Left lobe of liver (tissue), 2 donors: ENCODE data around the gene SEPSECS. TPM values are rescaled to one million over a fixed set of nuclear protein-coding genes. Genes with fewer than 3 reads are reported as not detected.

ENCODE experiments used
- ATAC-seq: fragments of 200-7000 bp; cut with Tn5 transposase; one replicate; pipeline ENCODE4 v1.9.1; 2020; ENCODE audit warnings: mild to moderate bottlenecking, moderate library complexity
- DNase-seq: peaks from one replicate; pipeline ENCODE4 v3.0.0-alpha.2; 2020; ENCODE audit warnings: low spot score
- total RNA-seq: library from RNA; stranded (reverse); gene quantifications from one replicate; pipeline ENCODE4 v1.2.1, GENCODE V29; 2021
- donor health status: DM: no; HTN: no; CAD: no; lungs with moderate emphysema.
- donor health status: DM: no; HTN: yes; CAD: no.

SEPSECS gene
- total RNA-seq: 24.9 TPM

GRCh38 chr4:25159837-25160713 is at the start of gene SEPSECS:
Gene SEPSECS (minus strand): TSS chr4:25160449. CDS start chr4:25160369, 80 bp downstream.
- peak; percentile 99 for DNase-seq
- peak; percentile 86 for ATAC-seq

GRCh38 chr4:25209702-25210101 is 49.5 kb upstream of the SEPSECS start:
- ATAC-seq (no peak), DNase-seq (no peak)

- ATAC-seq: peak; percentile 57
- no peak for DNase-seq
These were observed 47.7 kb upstream of the SEPSECS start for GRCh38 chr4:25207997-25208396.

- DNase-seq: no peak
- no peak for ATAC-seq
These were observed 38.5 kb upstream of the SEPSECS start for GRCh38 chr4:25198713-25199112.

- DNase-seq (no peak), ATAC-seq (peak; percentile 49)
These were observed 30.2 kb upstream of the SEPSECS start for GRCh38 chr4:25190407-25190806.

DNA sequence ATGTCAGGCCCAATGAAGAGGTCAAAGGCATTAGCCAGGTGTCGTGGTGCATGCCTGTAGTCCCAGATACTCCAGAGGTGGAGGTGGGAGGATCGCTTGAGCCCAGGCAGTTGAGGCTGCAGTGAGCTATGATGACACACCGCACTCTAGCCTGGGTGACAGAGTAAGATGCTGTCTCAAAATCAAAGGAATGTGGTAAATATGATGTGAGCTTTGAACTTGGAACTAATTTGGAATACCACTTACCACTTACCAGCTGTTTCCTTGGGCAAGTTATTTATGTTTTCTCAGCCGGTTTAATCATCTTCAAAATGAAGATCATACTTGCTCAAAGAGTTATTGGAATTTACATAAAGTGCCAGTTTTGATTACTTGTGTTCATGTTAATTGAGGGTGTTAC is 23.8 kb upstream of the SEPSECS start:
- ATAC-seq (no peak), DNase-seq (no peak)

DNA sequence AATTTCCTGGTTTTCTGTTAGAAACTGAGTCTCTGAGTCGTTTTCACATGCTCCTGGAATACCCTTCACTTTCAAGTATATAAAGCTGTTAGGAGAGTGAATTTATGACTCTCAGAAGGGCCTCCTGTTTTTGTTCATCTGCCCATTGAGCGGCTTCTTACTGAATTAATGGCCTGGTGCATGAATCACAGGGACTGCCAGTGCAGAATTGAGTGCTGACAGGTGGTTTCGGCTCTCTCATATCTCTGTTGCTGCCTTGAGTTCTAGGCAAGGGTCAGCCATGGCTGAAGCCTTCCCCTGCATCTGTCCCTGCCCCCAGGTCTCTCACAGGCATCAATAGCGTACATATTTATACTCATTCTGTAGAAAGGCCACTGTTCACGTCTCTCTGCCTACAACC is 22.7 kb upstream of the SEPSECS start:
- DNase-seq (no peak), ATAC-seq (no peak)

DNA sequence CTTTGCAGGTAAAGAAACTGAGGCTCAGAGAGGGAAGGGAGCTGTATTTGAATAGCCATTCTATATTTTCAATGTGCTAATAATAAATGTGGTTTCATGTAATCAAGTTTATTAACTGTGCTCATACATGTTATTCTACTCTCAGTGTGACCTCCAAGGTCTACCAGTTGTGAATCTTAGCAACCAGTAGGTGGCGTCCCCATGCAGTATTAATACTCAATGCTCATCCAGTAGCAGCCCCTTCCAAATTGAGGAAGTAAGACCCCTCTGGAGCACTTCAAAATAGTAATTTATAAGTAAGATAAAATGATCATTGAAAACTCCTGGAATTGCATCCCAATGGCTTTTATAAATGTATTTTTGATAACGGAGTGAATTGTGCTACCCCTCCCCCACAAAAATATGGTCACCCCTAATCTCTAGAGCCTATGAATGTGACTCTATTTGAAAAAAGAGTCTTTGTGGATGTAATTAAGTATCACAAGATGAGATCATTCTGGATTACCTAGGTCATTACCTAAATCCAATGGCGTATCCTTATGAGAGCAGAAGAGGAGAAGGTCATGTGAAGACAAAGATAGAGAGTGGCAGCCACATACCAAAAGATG is 20.4 kb upstream of the SEPSECS start:
- ATAC-seq (peak; percentile 82), DNase-seq (no peak)

- ATAC-seq (peak; percentile 95), DNase-seq (peak; percentile 72)
These were observed 18.6 kb upstream of the SEPSECS start for GRCh38 chr4:25178838-25179261.

DNA sequence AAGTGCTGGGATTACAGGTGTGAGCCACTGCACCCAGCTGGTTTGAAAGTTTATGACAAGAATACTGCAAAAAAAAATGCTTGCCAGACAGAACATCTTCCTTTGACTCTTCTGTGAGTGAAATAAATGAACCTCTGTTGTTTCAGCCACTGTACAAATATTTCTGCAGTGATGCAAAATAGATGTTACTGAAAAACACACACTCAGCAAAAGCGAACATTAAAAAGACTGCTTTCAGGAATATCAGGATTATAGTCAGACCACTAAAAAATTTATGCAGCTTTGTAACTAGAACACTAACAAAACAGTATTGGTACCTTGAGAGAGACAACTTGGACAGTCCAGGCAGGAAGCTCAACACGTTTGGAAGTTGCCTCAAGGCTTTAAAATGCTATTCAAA is 16.9 kb upstream of the SEPSECS start:
- no peak for ATAC-seq

GRCh38 chr4:25174674-25175073 is 14.4 kb upstream of the SEPSECS start:
- DNase-seq: no peak
- no peak for ATAC-seq

More for the DNA sequence above, 16.9 kb upstream of the SEPSECS start:
- no peak for DNase-seq

DNA sequence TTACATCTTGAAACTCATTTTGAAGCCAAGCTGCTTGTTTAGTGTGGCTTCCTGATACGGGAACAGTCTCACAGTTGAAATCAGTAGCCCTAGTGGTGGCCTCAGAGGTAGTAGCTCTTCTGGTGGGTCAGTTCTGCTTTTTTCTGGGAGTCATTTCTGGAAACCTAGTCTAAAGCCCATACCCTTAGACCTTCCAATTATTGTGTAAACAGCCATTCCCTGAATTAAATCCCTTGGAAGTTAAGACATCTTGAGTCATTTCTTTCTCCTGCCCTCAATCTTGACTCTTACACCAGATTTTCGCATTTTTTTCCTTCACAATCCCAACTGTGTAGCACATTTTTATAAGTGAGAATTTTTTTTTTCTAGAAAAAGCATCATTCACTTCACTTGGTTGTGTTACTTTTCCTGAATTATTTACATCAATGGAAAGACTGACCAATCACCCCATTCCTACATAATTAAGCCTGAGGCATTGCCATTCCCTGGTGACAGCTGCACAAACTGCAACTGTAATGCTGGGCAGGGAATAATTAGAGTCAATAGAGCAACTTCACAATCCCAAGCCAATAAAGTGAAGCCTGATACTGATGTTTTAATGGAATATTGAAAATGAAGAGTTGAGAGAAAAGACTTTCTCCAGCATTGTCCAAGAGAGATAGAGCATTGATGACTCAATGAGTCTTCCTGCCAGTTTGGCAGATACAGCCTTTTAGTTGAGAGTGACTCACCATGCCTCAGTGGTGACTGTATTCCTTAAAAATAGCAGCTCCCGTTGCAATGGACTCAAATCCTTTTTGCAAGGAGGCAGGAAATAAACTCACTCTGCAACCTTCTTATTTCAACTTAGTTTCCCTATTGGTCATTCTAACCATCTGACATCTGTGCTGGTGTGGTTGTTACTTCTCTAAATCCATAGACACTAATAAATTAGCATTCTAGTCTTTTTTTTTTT is 13.0 kb upstream of the SEPSECS start:
- peak; percentile 25 for ATAC-seq
- no peak for DNase-seq

GRCh38 chr4:25171201-25171865 is 11.1 kb upstream of the SEPSECS start:
- no peak for ATAC-seq
- DNase-seq: no peak

- DNase-seq: no peak
- ATAC-seq: no peak
These were observed 9.2 kb upstream of the SEPSECS start for GRCh38 chr4:25169446-25169845.

- ATAC-seq: no peak
- no peak for DNase-seq
These were observed 5.7 kb upstream of the SEPSECS start for GRCh38 chr4:25165916-25166315.

DNA sequence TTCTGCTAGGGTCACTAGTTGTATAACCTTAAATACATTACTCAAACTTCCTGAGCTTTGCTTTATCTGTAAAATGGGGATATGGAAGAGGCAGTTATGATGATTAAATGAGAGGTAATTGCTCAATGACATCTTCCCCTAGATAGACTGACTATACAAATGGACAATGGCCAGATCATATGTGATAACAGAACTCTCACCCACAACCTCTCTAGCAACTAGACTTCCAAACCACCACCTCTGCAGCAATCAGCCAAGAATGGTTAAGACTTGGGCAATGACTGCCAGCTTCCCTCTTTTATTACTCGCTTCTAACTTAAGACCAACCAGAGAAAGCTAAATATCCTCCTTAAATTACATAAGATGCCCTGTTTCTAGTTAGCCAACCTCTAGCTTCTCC is 2.9 kb upstream of the SEPSECS start:
- DNase-seq: no peak
- no peak for ATAC-seq

- ATAC-seq (no peak), DNase-seq (no peak)
These were observed 2.3 kb upstream of the SEPSECS start for GRCh38 chr4:25162566-25162965.

- DNase-seq: no peak
- ATAC-seq: no peak
These were observed 1.3 kb upstream of the SEPSECS start for GRCh38 chr4:25161593-25161950.

- ATAC-seq: peak; percentile 37
- no peak for DNase-seq
These were observed 704 bp upstream of the SEPSECS start for GRCh38 chr4:25160714-25161592.

DNA sequence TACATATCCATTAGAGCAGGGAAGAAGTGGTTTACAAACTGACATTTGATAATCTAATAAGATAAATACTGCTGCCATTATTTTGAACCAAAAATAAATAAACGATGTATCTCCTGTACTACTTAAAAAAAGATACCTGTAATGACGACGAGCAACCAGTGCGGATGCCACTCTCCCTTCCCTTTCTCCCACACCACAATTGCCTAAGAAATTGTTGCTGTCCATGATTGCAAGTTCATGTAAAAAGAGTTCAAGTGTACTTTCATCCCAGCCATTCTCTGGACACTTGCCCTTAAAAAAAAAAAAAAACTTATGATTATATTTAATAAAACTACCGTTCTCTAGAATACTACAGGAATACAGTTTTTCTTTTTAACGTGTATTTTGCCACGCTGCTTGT is 1.4 kb downstream of the SEPSECS start:
- DNase-seq (no peak), ATAC-seq (no peak)
